ENCODE results near the gene MAP6.

MAP6 gene

DNA sequence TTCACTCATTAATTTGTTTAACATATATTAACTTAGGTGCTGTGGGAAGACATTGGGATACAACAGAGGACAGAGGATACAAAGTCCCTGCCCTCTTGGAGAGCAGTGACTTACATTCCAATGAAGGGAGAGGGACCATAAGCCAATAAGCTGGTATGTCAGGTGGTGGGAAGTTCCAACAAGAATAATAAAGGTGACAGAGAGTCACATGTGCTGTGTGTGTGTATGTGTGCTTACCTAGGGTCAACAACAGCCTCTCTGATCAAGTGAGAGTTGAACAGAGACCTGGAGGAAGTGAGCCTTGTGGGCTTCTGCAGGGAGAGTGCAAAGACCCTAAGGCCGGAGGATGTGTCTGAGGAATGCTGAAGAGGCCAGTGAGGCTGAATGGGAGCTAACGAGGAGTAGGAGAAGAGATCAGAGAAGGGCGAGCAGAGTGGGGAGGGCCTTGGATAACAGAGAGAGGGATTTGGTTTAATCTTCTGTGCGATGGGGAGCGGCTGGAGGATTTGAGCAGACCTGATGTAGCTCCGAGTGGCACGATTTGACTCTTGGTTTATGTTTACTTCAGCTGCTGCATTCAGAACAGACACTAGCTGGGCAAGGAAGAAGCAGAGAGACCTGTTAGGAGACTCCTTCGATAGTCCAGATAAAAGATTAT lies 35.3 kb downstream of the MAP6 start:
- peaks cover 9% of the 10 kb centered on the region for H3K4me1 ChIP-seq (ENCODE audit: insufficient read depth, poor library complexity, severe bottlenecking)
- H3K4me3 ChIP-seq (ENCODE audit: severe bottlenecking) = no peak overlapping the region
- H3K9me3 ChIP-seq (ENCODE audit: severe bottlenecking) = no peaks in the 10 kb centered on the region
- no peaks in the 10 kb centered on the region for H3K27me3 ChIP-seq (ENCODE audit: insufficient read depth, poor library complexity, severe bottlenecking)
- DNase-seq (ENCODE audit: low spot score) (no peak), ATAC-seq (ENCODE audit: low read depth) (no peak)
- no peaks in the 10 kb centered on the region for H3K36me3 ChIP-seq (ENCODE audit: low read depth)
- no peak overlapping the region for H3K27ac ChIP-seq (ENCODE audit: poor library complexity, severe bottlenecking)
- TF ChIP-seq, protein P1, sequence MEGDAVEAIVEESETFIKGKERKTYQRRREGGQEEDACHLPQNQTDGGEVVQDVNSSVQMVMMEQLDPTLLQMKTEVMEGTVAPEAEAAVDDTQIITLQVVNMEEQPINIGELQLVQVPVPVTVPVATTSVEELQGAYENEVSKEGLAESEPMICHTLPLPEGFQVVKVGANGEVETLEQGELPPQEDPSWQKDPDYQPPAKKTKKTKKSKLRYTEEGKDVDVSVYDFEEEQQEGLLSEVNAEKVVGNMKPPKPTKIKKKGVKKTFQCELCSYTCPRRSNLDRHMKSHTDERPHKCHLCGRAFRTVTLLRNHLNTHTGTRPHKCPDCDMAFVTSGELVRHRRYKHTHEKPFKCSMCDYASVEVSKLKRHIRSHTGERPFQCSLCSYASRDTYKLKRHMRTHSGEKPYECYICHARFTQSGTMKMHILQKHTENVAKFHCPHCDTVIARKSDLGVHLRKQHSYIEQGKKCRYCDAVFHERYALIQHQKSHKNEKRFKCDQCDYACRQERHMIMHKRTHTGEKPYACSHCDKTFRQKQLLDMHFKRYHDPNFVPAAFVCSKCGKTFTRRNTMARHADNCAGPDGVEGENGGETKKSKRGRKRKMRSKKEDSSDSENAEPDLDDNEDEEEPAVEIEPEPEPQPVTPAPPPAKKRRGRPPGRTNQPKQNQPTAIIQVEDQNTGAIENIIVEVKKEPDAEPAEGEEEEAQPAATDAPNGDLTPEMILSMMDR (IDR thresholded peaks at IDR 0.05; ENCODE audit: poor library complexity, severe bottlenecking) = no peak

DNA sequence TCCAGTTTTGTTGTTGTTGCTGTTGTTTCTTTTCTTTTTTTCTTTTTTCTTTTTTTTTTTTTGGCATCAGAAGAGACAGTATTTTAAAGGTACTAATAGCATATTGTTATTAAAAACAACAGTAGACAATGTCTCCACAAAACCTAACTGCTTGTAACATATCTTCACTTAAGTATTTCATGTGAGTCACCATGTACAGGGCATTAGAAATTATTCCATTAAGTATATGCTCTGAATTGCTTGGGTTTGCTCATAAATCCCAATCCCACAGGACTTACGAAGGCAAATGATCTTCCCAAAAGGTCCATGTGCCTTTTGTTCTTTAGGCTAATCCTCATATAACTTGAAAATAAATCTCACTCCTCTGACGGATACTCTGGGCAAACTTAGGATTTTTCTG lies 35.9 kb downstream of the MAP6 start:
- no peak overlapping the region for H3K27ac ChIP-seq (ENCODE audit: poor library complexity, severe bottlenecking)
- DNase-seq (ENCODE audit: low spot score) (no peak), ATAC-seq (ENCODE audit: low read depth) (no peak)
- no peak overlapping the region for H3K4me3 ChIP-seq (ENCODE audit: severe bottlenecking)
- H3K9me3 ChIP-seq (ENCODE audit: severe bottlenecking) = no peaks in the 10 kb centered on the region
- TF ChIP-seq, protein P1 (IDR thresholded peaks at IDR 0.05; ENCODE audit: poor library complexity, severe bottlenecking) = no peak
- peaks cover 9% of the 10 kb centered on the region for H3K4me1 ChIP-seq (ENCODE audit: insufficient read depth, poor library complexity, severe bottlenecking)
- H3K27me3 ChIP-seq (ENCODE audit: insufficient read depth, poor library complexity, severe bottlenecking) = no peaks in the 10 kb centered on the region
- no peaks in the 10 kb centered on the region for H3K36me3 ChIP-seq (ENCODE audit: low read depth)

DNA sequence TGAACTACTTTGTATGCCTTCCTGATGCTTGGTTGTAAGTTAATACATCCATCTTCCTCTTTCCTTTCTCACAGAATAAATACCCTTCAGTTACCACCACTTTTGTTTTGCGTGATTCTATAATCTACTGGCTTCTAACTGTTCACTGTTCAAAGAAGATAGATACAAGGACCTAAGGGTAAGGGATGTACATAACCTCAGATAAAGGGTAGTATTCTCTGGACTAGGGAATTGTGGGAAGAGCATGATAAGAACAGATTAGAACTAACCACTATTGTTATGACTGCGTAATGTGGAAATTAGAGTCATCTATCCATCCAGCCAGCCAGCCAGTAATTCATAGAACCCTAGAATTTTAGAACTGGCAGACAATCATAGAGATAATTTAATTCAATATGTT lies 36.4 kb downstream of the MAP6 start:
- ATAC-seq (ENCODE audit: low read depth) (no peak), DNase-seq (ENCODE audit: low spot score) (no peak)

DNA sequence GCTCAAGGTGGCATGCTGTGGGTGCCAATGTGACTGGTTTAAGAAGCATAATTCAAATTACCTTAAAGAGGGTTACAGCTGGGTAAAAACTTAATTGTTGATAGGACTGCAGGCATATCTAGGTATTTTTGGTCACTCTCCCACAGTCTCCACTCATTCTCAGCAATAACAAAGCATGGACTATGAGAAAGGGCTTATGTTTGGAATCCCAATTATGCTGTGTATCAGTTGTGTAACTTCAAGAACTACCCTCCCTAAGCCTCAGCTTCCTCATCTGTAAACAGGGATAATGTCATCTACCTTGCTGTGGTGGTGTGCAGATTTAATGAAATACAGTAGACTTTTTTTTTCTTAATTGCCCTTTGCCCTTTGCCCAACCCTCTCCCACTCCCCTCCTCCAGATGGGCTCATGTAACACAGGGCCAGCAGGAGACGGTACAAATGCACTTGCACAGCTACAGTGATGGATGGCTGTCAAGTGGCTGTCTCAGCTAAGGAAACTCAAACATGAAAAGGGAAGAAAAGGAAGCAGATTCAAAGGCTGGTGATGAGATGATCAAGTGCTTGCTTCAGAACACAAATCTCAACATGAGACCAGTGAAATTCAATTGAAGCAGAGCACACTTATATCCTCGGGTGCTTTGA lies 37.6 kb downstream of the MAP6 start:
- TF ChIP-seq, protein P1 (IDR thresholded peaks at IDR 0.05; ENCODE audit: poor library complexity, severe bottlenecking) = no peak

More for the DNA sequence above, 36.4 kb downstream of the MAP6 start:
- Histone ChIP-seq H3K4me1 (ENCODE audit: insufficient read depth, poor library complexity, severe bottlenecking) (peaks cover 9% of the 10 kb centered on the region), H3K36me3 (ENCODE audit: low read depth) (no peaks in the 10 kb centered on the region), H3K27ac (ENCODE audit: poor library complexity, severe bottlenecking) (no peak overlapping the region), H3K4me3 (ENCODE audit: severe bottlenecking) (no peak overlapping the region), H3K9me3 (ENCODE audit: severe bottlenecking) (no peaks in the 10 kb centered on the region), H3K27me3 (ENCODE audit: insufficient read depth, poor library complexity, severe bottlenecking) (no peaks in the 10 kb centered on the region)
- TF ChIP-seq, protein P1 (IDR thresholded peaks at IDR 0.05; ENCODE audit: poor library complexity, severe bottlenecking) = no peak

More for the DNA sequence above, 37.6 kb downstream of the MAP6 start:
- DNase-seq (ENCODE audit: low spot score) (no peak), ATAC-seq (ENCODE audit: low read depth) (no peak)
- H3K9me3 ChIP-seq (ENCODE audit: severe bottlenecking) = no peaks in the 10 kb centered on the region
- no peaks in the 10 kb centered on the region for H3K36me3 ChIP-seq (ENCODE audit: low read depth)
- H3K4me3 ChIP-seq (ENCODE audit: severe bottlenecking) = no peak overlapping the region
- H3K27ac ChIP-seq (ENCODE audit: poor library complexity, severe bottlenecking) = no peak overlapping the region
- peaks cover 12% of the 10 kb centered on the region for H3K4me1 ChIP-seq (ENCODE audit: insufficient read depth, poor library complexity, severe bottlenecking)
- H3K27me3 ChIP-seq (ENCODE audit: insufficient read depth, poor library complexity, severe bottlenecking) = no peaks in the 10 kb centered on the region
